OCI-LY1 (cell line): ENCODE results near the gene ETV6.

Experiments
- H2AFZ ChIP-seq: fragments of 200-600 bp; sonication (generic), shearing (Covaris generic); 2 replicates; pipeline ENCODE4 v1.6.0; 2014; ENCODE audit warnings: antibody characterized with exemption, mild to moderate bottlenecking, low read length
- H3F3A ChIP-seq: fragments of 200-600 bp; sonication (generic), shearing (Covaris generic); 2 replicates; pipeline ENCODE4 v1.6.0; 2014; ENCODE audit warnings: mild to moderate bottlenecking, antibody characterized with exemption, low read length, moderate library complexity; ENCODE audit not compliant: insufficient read depth
- H3K27ac ChIP-seq: fragments of 200-600 bp; sonication (generic); 2 replicates; pipeline ENCODE4 v1.5.1; 2014; ENCODE audit warnings: low read length, mixed run types, mild to moderate bottlenecking, low read depth; ENCODE audit not compliant: poor library complexity, severe bottlenecking
- H3K27me3 ChIP-seq: fragments of 200-600 bp; sonication (generic); 2 replicates; pipeline ENCODE4 v1.6.0; 2014; ENCODE audit warnings: antibody characterized with exemption, mild to moderate bottlenecking, low read length, moderate library complexity; ENCODE audit not compliant: insufficient read depth
- H3K36me3 ChIP-seq: fragments of 200-600 bp; sonication (generic); 2 replicates; pipeline ENCODE4 v1.6.1; 2014; ENCODE audit warnings: mild to moderate bottlenecking, antibody characterized with exemption, low read length, moderate library complexity, mixed read lengths; ENCODE audit not compliant: insufficient read depth
- H3K4me1 ChIP-seq: fragments of 200-600 bp; sonication (generic); 2 replicates; pipeline ENCODE4 v1.5.1; 2014; ENCODE audit warnings: mild to moderate bottlenecking, low read length, moderate library complexity; ENCODE audit not compliant: insufficient read depth, severe bottlenecking
- H3K4me2 ChIP-seq: fragments of 200-600 bp; sonication (generic), shearing (Covaris generic); 2 replicates; pipeline ENCODE4 v1.6.1; 2014; ENCODE audit warnings: low read length
- H3K4me3 ChIP-seq: fragments of 200-600 bp; sonication (generic); 2 replicates; pipeline ENCODE4 v1.5.1; 2014; ENCODE audit warnings: low read length, low read depth, mild to moderate bottlenecking, mixed read lengths; ENCODE audit not compliant: poor library complexity, severe bottlenecking
- H3K79me2 ChIP-seq: fragments of 200-600 bp; shearing (Covaris generic); 2 replicates; pipeline ENCODE4 v1.6.1; 2016; ENCODE audit warnings: mixed run types, low read length, mixed read lengths; ENCODE audit not compliant: insufficient read depth
- H3K9ac ChIP-seq: fragments of 200-600 bp; sonication (generic), shearing (Covaris generic); 2 replicates; pipeline ENCODE4 v1.6.1; 2014; ENCODE audit warnings: mild to moderate bottlenecking, low read length, mixed read lengths
- H3K9me2 ChIP-seq: fragments of 200-600 bp; sonication (generic), shearing (Covaris generic); 2 replicates; pipeline ENCODE4 v1.6.1; 2014; ENCODE audit warnings: low read depth, mild to moderate bottlenecking, low read length, mixed read lengths
- H3K9me3 ChIP-seq: fragments of 200-600 bp; shearing (Covaris generic); 2 replicates; pipeline ENCODE4 v1.6.1; 2014; ENCODE audit warnings: low read length, mixed read lengths
- H4K20me1 ChIP-seq: fragments of 200-600 bp; sonication (generic), shearing (Covaris generic); 2 replicates; pipeline ENCODE4 v1.6.0; 2016; ENCODE audit warnings: mild to moderate bottlenecking, low read length; ENCODE audit not compliant: insufficient read depth
- EZH2 ChIP-seq: fragments of 200-600 bp; sonication (generic), shearing (Covaris generic); IDR thresholded peaks from 2 replicates; pipeline ENCODE4 v1.8.0; 2017; ENCODE audit warnings: borderline replicate concordance, mixed run types, mild to moderate bottlenecking, antibody characterized with exemption, low read length, moderate library complexity, mixed read lengths
- TF ChIP-seq, protein P1 (sequence below): fragments of 200-600 bp; sonication (generic), shearing (Covaris generic); IDR thresholded peaks from 2 replicates; pipeline ENCODE4 v1.5.1; 2017; ENCODE audit warnings: mild to moderate bottlenecking, antibody characterized with exemption, low read length, moderate library complexity, mixed read lengths

The ETV6 gene

DNA sequence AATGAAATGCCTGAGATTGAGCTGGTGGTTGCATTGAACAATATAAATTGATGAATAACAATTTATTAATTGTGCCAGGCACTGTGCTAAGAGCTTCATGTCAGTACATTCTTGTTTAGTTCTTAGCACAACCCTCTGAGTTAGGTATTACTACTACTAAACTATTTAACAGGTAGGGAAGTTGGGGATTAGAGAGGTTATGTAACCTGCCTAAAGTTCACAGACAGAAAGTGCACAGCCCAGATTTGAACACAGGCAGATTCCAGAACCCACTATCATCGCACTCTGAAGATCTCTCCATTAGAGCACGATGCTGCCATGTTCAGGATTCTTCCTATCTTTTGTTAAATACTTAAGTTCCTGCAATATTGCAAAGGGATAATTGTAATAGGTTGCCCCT, 49.3 kb downstream of the ETV6 start:
- Histone ChIP-seq H4K20me1 (no peaks in the 10 kb centered on the region), H3K9ac (no peak overlapping the region), H3K4me1 (no peaks in the 10 kb centered on the region), H3K4me2 (no peak overlapping the region), H3K9me3 (no peaks in the 10 kb centered on the region), H3K9me2 (no peaks in the 10 kb centered on the region), H3K36me3 (no peaks in the 10 kb centered on the region), H3F3A (no peaks in the 10 kb centered on the region), H3K4me3 (no peak overlapping the region), H3K79me2 (no peaks in the 10 kb centered on the region), H3K27me3 (no peaks in the 10 kb centered on the region), H2AFZ (no peak overlapping the region), H3K27ac (no peak overlapping the region)
- no peak for TF ChIP-seq EZH2
- TF ChIP-seq, protein P1, sequence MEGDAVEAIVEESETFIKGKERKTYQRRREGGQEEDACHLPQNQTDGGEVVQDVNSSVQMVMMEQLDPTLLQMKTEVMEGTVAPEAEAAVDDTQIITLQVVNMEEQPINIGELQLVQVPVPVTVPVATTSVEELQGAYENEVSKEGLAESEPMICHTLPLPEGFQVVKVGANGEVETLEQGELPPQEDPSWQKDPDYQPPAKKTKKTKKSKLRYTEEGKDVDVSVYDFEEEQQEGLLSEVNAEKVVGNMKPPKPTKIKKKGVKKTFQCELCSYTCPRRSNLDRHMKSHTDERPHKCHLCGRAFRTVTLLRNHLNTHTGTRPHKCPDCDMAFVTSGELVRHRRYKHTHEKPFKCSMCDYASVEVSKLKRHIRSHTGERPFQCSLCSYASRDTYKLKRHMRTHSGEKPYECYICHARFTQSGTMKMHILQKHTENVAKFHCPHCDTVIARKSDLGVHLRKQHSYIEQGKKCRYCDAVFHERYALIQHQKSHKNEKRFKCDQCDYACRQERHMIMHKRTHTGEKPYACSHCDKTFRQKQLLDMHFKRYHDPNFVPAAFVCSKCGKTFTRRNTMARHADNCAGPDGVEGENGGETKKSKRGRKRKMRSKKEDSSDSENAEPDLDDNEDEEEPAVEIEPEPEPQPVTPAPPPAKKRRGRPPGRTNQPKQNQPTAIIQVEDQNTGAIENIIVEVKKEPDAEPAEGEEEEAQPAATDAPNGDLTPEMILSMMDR, result no peak

DNA sequence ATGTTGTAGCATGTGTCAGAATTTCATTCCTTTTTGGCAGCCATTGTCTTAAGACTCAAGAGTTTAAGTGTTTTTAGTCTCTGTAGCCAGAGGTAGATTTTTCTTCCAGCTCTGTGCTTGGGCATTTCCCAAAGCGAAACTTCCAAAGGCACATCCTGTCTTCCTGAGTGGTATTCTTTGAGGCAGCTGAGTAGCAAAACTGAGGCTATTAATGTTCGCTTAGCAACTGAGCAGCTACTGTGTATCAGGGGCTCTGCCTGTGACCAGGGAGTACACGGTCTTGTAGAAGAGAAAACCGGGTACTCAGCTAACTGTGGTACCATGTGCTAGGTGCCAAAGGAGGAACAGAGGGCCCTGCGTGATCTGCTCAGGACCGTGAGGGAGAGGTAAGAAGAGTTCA, 52.0 kb downstream of the ETV6 start:
- H3K27ac ChIP-seq, result no peak overlapping the region
- TF ChIP-seq EZH2, result no peak
- TF ChIP-seq, protein P1, result no peak
- no peaks in the 10 kb centered on the region for H3K79me2 ChIP-seq
- no peak overlapping the region for H3K9ac ChIP-seq
- H3K9me3 ChIP-seq, result no peaks in the 10 kb centered on the region
- H3K4me3 ChIP-seq, result no peak overlapping the region
- H3K9me2 ChIP-seq, result no peaks in the 10 kb centered on the region
- no peaks in the 10 kb centered on the region for H3K4me1 ChIP-seq
- H3K27me3 ChIP-seq, result no peaks in the 10 kb centered on the region
- H3K36me3 ChIP-seq, result no peaks in the 10 kb centered on the region
- no peak overlapping the region for H2AFZ ChIP-seq
- no peaks in the 10 kb centered on the region for H4K20me1 ChIP-seq
- H3K4me2 ChIP-seq, result no peak overlapping the region
- H3F3A ChIP-seq, result no peaks in the 10 kb centered on the region

DNA sequence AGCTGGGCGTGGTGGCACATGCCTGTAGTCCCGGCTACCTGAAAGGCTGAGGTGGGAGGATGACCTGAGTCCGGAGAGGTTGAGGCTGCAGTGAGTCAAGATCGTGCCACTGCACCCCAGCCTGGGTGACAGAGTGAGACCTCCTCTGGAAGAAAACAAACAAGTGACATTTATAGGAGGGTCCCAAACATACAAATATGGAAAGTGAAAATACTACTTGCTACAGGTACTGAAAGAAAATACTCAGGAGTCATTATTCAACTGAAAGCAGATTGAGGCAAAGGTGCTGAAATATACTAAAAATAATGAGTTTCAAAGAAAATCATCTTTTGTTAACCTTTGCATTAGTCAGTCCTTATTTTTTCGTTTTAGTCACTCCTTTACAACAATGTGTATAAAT, 53.5 kb downstream of the ETV6 start:
- Histone ChIP-seq H3K36me3 (no peaks in the 10 kb centered on the region), H2AFZ (no peak overlapping the region), H3F3A (no peaks in the 10 kb centered on the region), H3K4me3 (no peak overlapping the region), H4K20me1 (no peaks in the 10 kb centered on the region), H3K27ac (no peak overlapping the region), H3K4me1 (no peaks in the 10 kb centered on the region), H3K9ac (no peak overlapping the region), H3K79me2 (no peaks in the 10 kb centered on the region), H3K9me2 (no peaks in the 10 kb centered on the region), H3K4me2 (no peak overlapping the region), H3K9me3 (no peaks in the 10 kb centered on the region), H3K27me3 (no peaks in the 10 kb centered on the region)
- no peak for TF ChIP-seq EZH2
- TF ChIP-seq, protein P1, result no peak
